ENCODE data around the gene HAPSTR1.

HAPSTR1 gene

GRCh38 chr16:9054460-9054859 lies 37.0 kb upstream of the HAPSTR1 start:
- H2BK5ac ChIP-seq (ENCODE audit: low read length): no peak overlapping the region
- H3K27ac ChIP-seq (ENCODE audit: low read depth, low read length): no peak overlapping the region
- H3K18ac ChIP-seq (ENCODE audit: low read length): no peak overlapping the region
- no peak overlapping the region for H3K4me3 ChIP-seq (ENCODE audit: low read length)
- H3K56ac ChIP-seq (ENCODE audit: low read length): no peak overlapping the region
- DNase-seq: no peak
- H3K4me2 ChIP-seq (ENCODE audit: low read length): no peak overlapping the region
- H2BK15ac ChIP-seq (replicated peaks; ENCODE audit: low read depth): no peak overlapping the region
- no peak overlapping the region for H2BK120ac ChIP-seq (ENCODE audit: low read depth, low read length)
- H4K5ac ChIP-seq (ENCODE audit: low read length): no peak overlapping the region
- H3K4ac ChIP-seq (ENCODE audit: low read depth, low read length): no peak overlapping the region
- no peaks in the 10 kb centered on the region for H3K27me3 ChIP-seq (ENCODE audit: insufficient read depth, low read length, poor library complexity)
- H3K4me1 ChIP-seq (ENCODE audit: control insufficient read depth, low read depth, low read length): no peaks in the 10 kb centered on the region
- WGBS (ENCODE audit: extremely low coverage, insufficient coverage, low lambda C conversion rate): no CpG with 5 or more reads among the region's 4 CpGs
- H2AK5ac ChIP-seq (ENCODE audit: low read length): no peak overlapping the region
- H3K9ac ChIP-seq (ENCODE audit: low read length): no peak overlapping the region
- H3K79me2 ChIP-seq (ENCODE audit: control insufficient read depth, insufficient read depth, low read length): no peaks in the 10 kb centered on the region
- H4K8ac ChIP-seq (ENCODE audit: low read depth, low read length): no peak overlapping the region
- H3K79me1 ChIP-seq (ENCODE audit: low read length): no peaks in the 10 kb centered on the region
- no peaks in the 10 kb centered on the region for H3K36me3 ChIP-seq (ENCODE audit: control insufficient read depth, insufficient read depth, low read length)
- no peak overlapping the region for H3K23ac ChIP-seq (ENCODE audit: low read length)

- Histone ChIP-seq H2BK15ac (replicated peaks; ENCODE audit: low read depth) (no peak overlapping the region), H3K4me1 (ENCODE audit: control insufficient read depth, low read depth, low read length) (no peaks in the 10 kb centered on the region), H2AK5ac (ENCODE audit: low read length) (no peak overlapping the region), H3K9ac (ENCODE audit: low read length) (no peak overlapping the region), H3K27ac (ENCODE audit: low read depth, low read length) (no peak overlapping the region), H3K18ac (ENCODE audit: low read length) (no peak overlapping the region), H3K79me2 (ENCODE audit: control insufficient read depth, insufficient read depth, low read length) (no peaks in the 10 kb centered on the region), H3K79me1 (ENCODE audit: low read length) (no peaks in the 10 kb centered on the region), H3K4me3 (ENCODE audit: low read length) (no peak overlapping the region), H2BK5ac (ENCODE audit: low read length) (no peak overlapping the region), H3K36me3 (ENCODE audit: control insufficient read depth, insufficient read depth, low read length) (no peaks in the 10 kb centered on the region), H3K56ac (ENCODE audit: low read length) (no peak overlapping the region), H4K5ac (ENCODE audit: low read length) (no peak overlapping the region), H3K4ac (ENCODE audit: low read depth, low read length) (no peak overlapping the region), H4K8ac (ENCODE audit: low read depth, low read length) (no peak overlapping the region), H3K27me3 (ENCODE audit: insufficient read depth, low read length, poor library complexity) (no peaks in the 10 kb centered on the region), H2BK120ac (ENCODE audit: low read depth, low read length) (no peak overlapping the region), H3K4me2 (ENCODE audit: low read length) (no peak overlapping the region), H3K23ac (ENCODE audit: low read length) (no peak overlapping the region)
- no peak for DNase-seq
- WGBS (ENCODE audit: extremely low coverage, insufficient coverage, low lambda C conversion rate): no CpG with 5 or more reads among the region's 2 CpGs
Observed at GRCh38 chr16:9055115-9055514, 36.3 kb upstream of the HAPSTR1 start.

- Histone ChIP-seq H3K4ac (ENCODE audit: low read depth, low read length) (no peak overlapping the region), H4K5ac (ENCODE audit: low read length) (no peak overlapping the region), H3K4me1 (ENCODE audit: control insufficient read depth, low read depth, low read length) (no peaks in the 10 kb centered on the region), H2BK120ac (ENCODE audit: low read depth, low read length) (no peak overlapping the region), H3K9ac (ENCODE audit: low read length) (no peak overlapping the region), H3K27me3 (ENCODE audit: insufficient read depth, low read length, poor library complexity) (no peaks in the 10 kb centered on the region), H2BK15ac (replicated peaks; ENCODE audit: low read depth) (no peak overlapping the region), H3K79me1 (ENCODE audit: low read length) (no peaks in the 10 kb centered on the region), H3K36me3 (ENCODE audit: control insufficient read depth, insufficient read depth, low read length) (no peaks in the 10 kb centered on the region), H3K23ac (ENCODE audit: low read length) (no peak overlapping the region), H3K79me2 (ENCODE audit: control insufficient read depth, insufficient read depth, low read length) (no peaks in the 10 kb centered on the region), H3K18ac (ENCODE audit: low read length) (no peak overlapping the region), H3K56ac (ENCODE audit: low read length) (no peak overlapping the region), H2BK5ac (ENCODE audit: low read length) (no peak overlapping the region), H4K8ac (ENCODE audit: low read depth, low read length) (no peak overlapping the region), H3K4me2 (ENCODE audit: low read length) (no peak overlapping the region), H3K4me3 (ENCODE audit: low read length) (no peak overlapping the region), H2AK5ac (ENCODE audit: low read length) (no peak overlapping the region), H3K27ac (ENCODE audit: low read depth, low read length) (no peak overlapping the region)
- no CpG with 5 or more reads among the region's 2 CpGs for WGBS (ENCODE audit: extremely low coverage, insufficient coverage, low lambda C conversion rate)
- no peak for DNase-seq
Observed at GRCh38 chr16:9055661-9056060, 35.8 kb upstream of the HAPSTR1 start.

DNA sequence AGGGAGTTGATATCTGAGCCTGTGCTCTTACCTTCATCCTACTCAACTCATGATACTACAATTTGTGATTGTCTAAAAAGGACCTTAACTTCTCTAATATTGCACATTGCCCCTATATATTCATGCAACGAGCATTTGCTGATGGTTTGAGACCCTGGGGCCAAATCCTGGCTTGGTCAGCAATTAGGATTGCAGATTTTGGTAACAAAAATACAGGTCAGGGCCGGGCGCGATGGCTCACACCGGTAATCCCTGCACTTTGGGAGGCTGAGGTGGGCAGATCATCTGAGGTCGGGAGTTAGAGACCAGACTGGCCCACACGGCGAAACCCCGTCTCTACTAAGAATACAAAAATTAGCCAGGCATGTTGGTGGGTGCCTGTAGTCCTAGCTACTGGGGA lies 35.4 kb upstream of the HAPSTR1 start:
- Histone ChIP-seq H2BK120ac (ENCODE audit: low read depth, low read length) (no peak overlapping the region), H3K36me3 (ENCODE audit: control insufficient read depth, insufficient read depth, low read length) (no peaks in the 10 kb centered on the region), H3K4ac (ENCODE audit: low read depth, low read length) (peak overlapping the region; percentile 48), H3K27ac (ENCODE audit: low read depth, low read length) (no peak overlapping the region), H3K79me1 (ENCODE audit: low read length) (no peaks in the 10 kb centered on the region), H3K79me2 (ENCODE audit: control insufficient read depth, insufficient read depth, low read length) (no peaks in the 10 kb centered on the region), H3K4me1 (ENCODE audit: control insufficient read depth, low read depth, low read length) (no peaks in the 10 kb centered on the region), H4K8ac (ENCODE audit: low read depth, low read length) (no peak overlapping the region), H3K18ac (ENCODE audit: low read length) (no peak overlapping the region), H3K4me3 (ENCODE audit: low read length) (no peak overlapping the region), H3K4me2 (ENCODE audit: low read length) (no peak overlapping the region), H3K56ac (ENCODE audit: low read length) (no peak overlapping the region), H3K9ac (ENCODE audit: low read length) (no peak overlapping the region), H2BK5ac (ENCODE audit: low read length) (no peak overlapping the region), H2BK15ac (replicated peaks; ENCODE audit: low read depth) (no peak overlapping the region), H4K5ac (ENCODE audit: low read length) (no peak overlapping the region), H2AK5ac (ENCODE audit: low read length) (no peak overlapping the region), H3K23ac (ENCODE audit: low read length) (no peak overlapping the region), H3K27me3 (ENCODE audit: insufficient read depth, low read length, poor library complexity) (no peaks in the 10 kb centered on the region)
- DNase-seq: no peak
- no CpG with 5 or more reads among the region's 9 CpGs for WGBS (ENCODE audit: extremely low coverage, insufficient coverage, low lambda C conversion rate)

DNA sequence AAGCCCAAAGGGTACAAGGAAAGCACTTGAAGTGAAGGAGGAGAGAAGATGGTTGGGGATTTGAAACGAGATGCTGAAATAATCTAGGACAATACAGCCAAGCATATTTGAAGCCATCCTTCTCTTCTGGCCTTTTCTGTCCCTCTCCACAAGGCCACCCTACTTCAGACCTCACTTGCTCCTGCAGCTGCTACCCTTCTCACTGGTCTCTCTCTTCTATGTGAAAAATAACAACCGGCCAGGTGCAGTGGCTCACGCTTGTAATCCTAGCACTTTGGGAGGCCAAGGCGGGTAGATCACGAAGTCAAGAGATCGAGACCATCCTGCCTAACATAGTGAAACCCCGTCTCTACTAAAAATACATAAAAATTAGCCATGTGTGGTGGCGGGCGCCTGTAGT lies 33.2 kb upstream of the HAPSTR1 start:
- H3K27ac ChIP-seq (ENCODE audit: low read depth, low read length): no peak overlapping the region
- H3K79me1 ChIP-seq (ENCODE audit: low read length): no peaks in the 10 kb centered on the region
- H2BK120ac ChIP-seq (ENCODE audit: low read depth, low read length): no peak overlapping the region
- no peaks in the 10 kb centered on the region for H3K79me2 ChIP-seq (ENCODE audit: control insufficient read depth, insufficient read depth, low read length)
- H3K9ac ChIP-seq (ENCODE audit: low read length): no peak overlapping the region
- no peaks in the 10 kb centered on the region for H3K36me3 ChIP-seq (ENCODE audit: control insufficient read depth, insufficient read depth, low read length)
- H3K4ac ChIP-seq (ENCODE audit: low read depth, low read length): no peak overlapping the region
- no peak overlapping the region for H2BK5ac ChIP-seq (ENCODE audit: low read length)
- no peak overlapping the region for H3K4me2 ChIP-seq (ENCODE audit: low read length)
- no peak for DNase-seq
- no peak overlapping the region for H3K4me3 ChIP-seq (ENCODE audit: low read length)
- H4K8ac ChIP-seq (ENCODE audit: low read depth, low read length): no peak overlapping the region
- no peak overlapping the region for H2BK15ac ChIP-seq (replicated peaks; ENCODE audit: low read depth)
- no peaks in the 10 kb centered on the region for H3K4me1 ChIP-seq (ENCODE audit: control insufficient read depth, low read depth, low read length)
- H3K23ac ChIP-seq (ENCODE audit: low read length): no peak overlapping the region
- no peak overlapping the region for H2AK5ac ChIP-seq (ENCODE audit: low read length)
- H3K56ac ChIP-seq (ENCODE audit: low read length): no peak overlapping the region
- H3K27me3 ChIP-seq (ENCODE audit: insufficient read depth, low read length, poor library complexity): no peaks in the 10 kb centered on the region
- H3K18ac ChIP-seq (ENCODE audit: low read length): no peak overlapping the region
- H4K5ac ChIP-seq (ENCODE audit: low read length): no peak overlapping the region
- whole genome bisulfite sequencing (ENCODE audit: extremely low coverage, insufficient coverage, low lambda C conversion rate): no CpG with 5 or more reads among the region's 9 CpGs

GRCh38 chr16:9060225-9060624 lies 31.2 kb upstream of the HAPSTR1 start:
- H2BK120ac ChIP-seq (ENCODE audit: low read depth, low read length): no peak overlapping the region
- no peaks in the 10 kb centered on the region for H3K79me1 ChIP-seq (ENCODE audit: low read length)
- no peak overlapping the region for H4K8ac ChIP-seq (ENCODE audit: low read depth, low read length)
- no peak for DNase-seq
- H2AK5ac ChIP-seq (ENCODE audit: low read length): no peak overlapping the region
- H3K56ac ChIP-seq (ENCODE audit: low read length): no peak overlapping the region
- H3K36me3 ChIP-seq (ENCODE audit: control insufficient read depth, insufficient read depth, low read length): no peaks in the 10 kb centered on the region
- H3K9ac ChIP-seq (ENCODE audit: low read length): no peak overlapping the region
- no peaks in the 10 kb centered on the region for H3K4me1 ChIP-seq (ENCODE audit: control insufficient read depth, low read depth, low read length)
- no peak overlapping the region for H4K5ac ChIP-seq (ENCODE audit: low read length)
- no peak overlapping the region for H3K4me2 ChIP-seq (ENCODE audit: low read length)
- no peak overlapping the region for H3K23ac ChIP-seq (ENCODE audit: low read length)
- H3K79me2 ChIP-seq (ENCODE audit: control insufficient read depth, insufficient read depth, low read length): no peaks in the 10 kb centered on the region
- H3K27ac ChIP-seq (ENCODE audit: low read depth, low read length): no peak overlapping the region
- H3K27me3 ChIP-seq (ENCODE audit: insufficient read depth, low read length, poor library complexity): no peaks in the 10 kb centered on the region
- no peak overlapping the region for H3K4me3 ChIP-seq (ENCODE audit: low read length)
- no peak overlapping the region for H2BK15ac ChIP-seq (replicated peaks; ENCODE audit: low read depth)
- no peak overlapping the region for H3K18ac ChIP-seq (ENCODE audit: low read length)
- no peak overlapping the region for H3K4ac ChIP-seq (ENCODE audit: low read depth, low read length)
- no peak overlapping the region for H2BK5ac ChIP-seq (ENCODE audit: low read length)
